NAMALWA (cell line): Measurements from ENCODE around the gene UPP1.

Experiments
- DNase-seq: peaks from one replicate; pipeline ENCODE4 v3.0.0-alpha.2; 2015; ENCODE audit warnings: low spot score

The UPP1 gene

GRCh38 chr7:48085942-48086341 is 3.1 kb upstream of the UPP1 start:
- no peak for DNase-seq

DNA sequence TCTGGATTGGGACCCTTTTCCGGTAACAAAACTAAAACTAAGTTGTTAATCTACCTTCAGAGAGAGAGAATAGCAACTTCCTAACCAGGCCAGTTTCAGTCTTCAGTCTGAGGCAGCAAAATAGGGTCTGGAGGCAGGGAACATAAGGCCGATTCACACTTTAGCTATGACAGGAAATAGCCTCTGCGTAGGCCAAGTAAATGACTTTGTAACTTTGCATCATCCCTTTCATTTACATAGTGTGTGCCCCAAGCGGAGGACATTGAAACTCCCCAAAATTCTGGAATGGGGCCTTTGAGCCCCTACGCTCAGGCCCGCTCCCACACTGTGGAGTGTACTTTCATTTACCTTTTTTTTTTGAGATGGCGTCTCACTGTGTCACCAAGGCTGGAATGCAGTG is 1.7 kb upstream of the UPP1 start:
- DNase-seq: no peak

GRCh38 chr7:48088559-48089045 is 463 bp upstream of the UPP1 start:
- peak; percentile 28 for DNase-seq

DNA sequence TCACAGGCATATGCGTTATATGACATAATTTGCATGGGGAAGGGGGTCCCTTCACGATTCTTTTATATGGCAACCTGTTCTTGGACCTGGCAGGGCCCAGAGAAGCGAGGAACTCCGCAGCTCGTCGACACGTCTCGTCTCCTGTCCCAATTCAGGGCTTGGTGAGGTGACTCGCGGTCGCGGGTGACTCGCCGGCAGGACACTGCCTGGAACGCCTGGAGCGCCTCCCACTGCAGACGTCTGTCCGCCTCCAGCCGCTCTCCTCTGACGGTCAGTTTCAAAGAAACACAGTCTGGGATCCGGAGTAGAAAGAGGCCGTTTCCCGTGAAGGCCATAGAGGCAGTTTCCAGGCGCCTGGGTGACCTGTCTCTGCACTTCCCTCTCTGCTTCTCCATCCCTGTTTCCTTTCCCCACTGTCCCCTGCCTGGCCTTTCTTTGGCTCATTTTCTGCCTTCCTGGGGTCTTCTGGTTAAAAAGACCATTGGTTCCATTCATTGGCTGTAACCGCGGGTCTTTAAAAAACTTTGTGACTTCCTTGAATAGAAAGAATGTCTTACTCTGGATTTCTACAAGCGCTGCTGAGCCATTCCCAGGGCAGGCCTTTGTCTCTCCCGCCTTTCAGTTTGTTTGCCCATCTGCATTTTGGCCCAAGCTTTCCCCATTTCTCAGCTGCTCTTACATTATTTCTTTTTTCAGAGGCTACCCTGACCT is 1.2 kb downstream of the UPP1 start:
- DNase-seq: no peak

- DNase-seq: no peak
Observed at GRCh38 chr7:48091506-48092433, 2.7 kb downstream of the UPP1 start.

- no peak for DNase-seq
Observed at GRCh38 chr7:48094861-48095293, 5.8 kb downstream of the UPP1 start.

GRCh38 chr7:48096273-48096672 is 7.2 kb downstream of the UPP1 start:
- DNase-seq: no peak

GRCh38 chr7:48097521-48098231 is 8.6 kb downstream of the UPP1 start:
- DNase-seq: no peak

DNA sequence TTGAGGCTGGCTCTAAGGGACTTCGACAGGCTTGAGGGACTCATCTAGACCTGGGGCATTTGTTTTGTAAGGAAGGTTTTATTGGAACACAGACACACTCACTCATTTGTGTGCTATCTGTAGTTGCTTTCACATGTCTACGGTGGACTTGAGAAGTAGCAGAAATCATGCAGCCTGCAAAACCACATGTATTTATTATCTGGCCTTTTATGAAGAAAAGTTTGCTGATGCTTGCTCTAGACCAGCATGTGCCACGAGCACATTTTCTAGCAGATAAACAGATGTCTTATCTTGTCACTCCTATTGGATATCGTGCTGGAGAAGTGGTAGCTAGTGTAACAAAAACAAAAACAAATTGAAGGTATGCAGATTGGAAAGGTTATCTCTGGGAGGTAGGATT is 9.8 kb downstream of the UPP1 start:
- DNase-seq: no peak

DNA sequence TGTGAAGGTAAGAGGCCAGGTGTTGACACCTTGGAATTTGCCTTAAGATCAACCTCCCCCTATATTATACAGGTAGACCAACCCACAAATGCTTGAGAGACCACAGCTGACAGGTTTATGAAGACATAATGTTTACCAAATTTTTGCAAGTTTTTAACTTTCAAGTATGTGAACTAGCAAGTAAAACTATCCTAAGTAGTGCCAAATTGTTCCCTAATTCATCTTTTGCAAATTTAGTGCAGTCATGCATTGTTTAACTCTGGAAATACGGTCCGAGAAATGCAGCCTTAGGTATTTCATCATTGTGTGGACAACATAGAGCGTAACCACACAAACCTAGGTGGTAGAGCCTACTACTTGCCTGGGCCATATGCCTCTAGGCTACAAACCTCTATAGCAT is 10.7 kb downstream of the UPP1 start:
- DNase-seq: no peak

DNA sequence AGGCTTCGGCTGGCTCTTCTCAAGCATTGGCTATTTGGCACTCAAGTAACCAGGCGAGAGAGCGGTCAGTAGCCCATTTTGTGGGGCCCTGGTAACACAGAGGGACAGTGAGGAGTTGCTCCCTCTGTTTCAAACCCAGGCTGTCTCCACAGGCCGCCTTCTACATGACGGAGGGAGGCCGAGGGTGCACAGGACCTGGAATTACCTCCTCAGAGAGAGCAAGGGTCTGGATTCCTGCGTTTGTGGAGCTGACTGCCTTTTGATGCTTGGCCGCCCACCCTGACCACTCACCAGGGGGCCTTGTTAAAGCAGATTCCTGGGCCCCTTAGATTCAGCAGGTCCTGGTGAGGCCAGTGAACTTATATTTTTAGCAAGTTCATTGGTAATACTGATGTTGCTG is 12.3 kb downstream of the UPP1 start:
- DNase-seq: no peak

DNA sequence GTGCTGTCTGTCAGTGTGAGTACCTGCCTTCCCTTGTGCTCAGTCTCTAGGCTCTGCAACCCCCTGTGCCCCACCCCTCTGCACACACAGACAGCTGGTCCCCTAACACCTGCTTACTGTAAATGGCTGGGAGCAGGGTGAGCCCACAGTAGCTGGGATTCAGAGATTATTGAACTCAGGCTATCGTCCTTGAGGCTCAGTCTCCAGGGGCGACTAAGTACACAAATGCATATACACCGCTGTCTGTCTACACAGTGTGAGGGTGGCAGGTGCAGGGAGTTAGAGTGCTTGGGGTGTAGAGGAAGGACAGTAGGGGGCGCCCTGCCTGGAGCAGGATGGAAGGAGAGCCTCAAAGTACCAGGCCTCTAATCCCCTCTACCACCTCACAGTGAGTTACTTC is 12.9 kb downstream of the UPP1 start:
- peak; percentile 21 for DNase-seq

GRCh38 chr7:48102530-48102929 is 13.5 kb downstream of the UPP1 start:
- DNase-seq: no peak

DNA sequence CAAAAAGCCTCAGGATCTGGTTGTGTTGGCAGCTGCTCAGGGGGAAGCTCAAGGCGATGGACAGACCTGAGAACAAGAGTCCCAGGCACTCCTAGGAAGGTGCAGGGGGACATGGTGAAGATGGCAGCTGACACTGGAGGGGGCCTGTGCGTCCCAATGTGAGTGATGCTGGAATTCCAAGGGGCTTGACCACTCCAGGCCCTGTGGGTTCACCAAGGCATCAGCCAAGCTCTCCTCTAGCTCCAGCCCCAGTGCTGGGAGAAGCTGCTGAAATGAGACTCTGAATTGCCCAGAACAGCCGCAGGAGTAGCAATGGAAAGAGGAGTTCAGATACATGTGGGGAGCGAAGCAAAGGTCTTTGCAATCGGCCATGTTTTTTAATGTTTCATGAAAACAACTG is 16.0 kb downstream of the UPP1 start:
- DNase-seq: no peak

- no peak for DNase-seq
Observed at GRCh38 chr7:48106906-48107659, 18.0 kb downstream of the UPP1 start.

GRCh38 chr7:48107926-48108472 is 18.9 kb downstream of the UPP1 start:
- DNase-seq: no peak

GRCh38 chr7:48108959-48109847 is 20.1 kb downstream of the UPP1 start:
- no peak for DNase-seq

DNA sequence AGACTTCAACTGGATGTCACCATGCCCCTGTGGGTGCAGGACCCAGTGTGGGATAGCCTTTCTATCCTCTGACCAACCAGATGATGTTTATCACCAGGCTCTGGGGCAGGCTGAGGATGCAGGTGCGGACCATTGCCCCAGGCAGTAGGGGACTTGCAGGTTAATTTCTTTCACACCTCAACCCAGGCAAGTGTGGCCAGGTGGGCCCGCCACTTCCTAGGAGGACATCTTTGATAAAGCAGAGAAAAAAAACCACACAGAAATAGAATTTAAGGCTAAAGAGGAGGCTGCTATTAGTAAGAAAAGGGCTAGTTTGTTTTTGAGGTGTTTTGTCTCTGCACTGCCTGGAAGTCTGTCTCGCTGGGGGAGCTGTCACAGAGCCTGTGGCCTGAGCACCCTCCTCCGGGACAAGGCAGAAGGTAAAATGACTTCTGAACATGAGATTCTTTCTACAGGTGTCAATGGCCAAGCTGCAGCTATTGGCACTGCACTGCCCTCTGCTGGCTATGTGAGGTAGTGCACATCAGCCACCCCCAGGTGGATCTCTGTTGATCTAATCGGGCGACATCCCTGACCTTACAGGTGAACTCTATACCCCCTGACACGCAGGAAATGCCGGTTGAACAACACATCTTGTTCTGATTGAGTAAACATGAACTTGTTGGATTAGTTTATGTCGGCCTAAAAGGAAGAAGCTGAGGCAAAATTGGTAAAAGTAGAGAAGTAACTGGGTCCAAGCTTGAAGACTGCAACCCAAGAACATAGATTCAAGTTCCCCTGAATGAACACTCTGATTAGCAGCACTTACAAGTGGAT is 21.0 kb downstream of the UPP1 start:
- peak; percentile 85 for DNase-seq

- DNase-seq: no peak
Observed at GRCh38 chr7:48110868-48111267, 21.8 kb downstream of the UPP1 start.

- DNase-seq: no peak
Observed at GRCh38 chr7:48111596-48111995, 22.5 kb downstream of the UPP1 start.
